AG10803 (cell line): ENCODE results near the gene NEK6.

ENCODE experiments used
- DNase-seq: peaks from one replicate; pipeline ENCODE4 v3.0.0; 2010; ENCODE audit warnings: low read depth
- H3K4me3 ChIP-seq: 2 replicates; pipeline ENCODE4 v1.5.1; 2011; ENCODE audit warnings: mild to moderate bottlenecking, low read length, control low read depth
- CTCF ChIP-seq: conservative IDR thresholded peaks from 2 replicates; pipeline ENCODE4 v1.5.1; 2011; ENCODE audit warnings: mild to moderate bottlenecking, low read length, control low read depth, inconsistent platforms

Gene NEK6

GRCh38 chr9:124273427-124274160 lies 15.8 kb downstream of the NEK6 start:
- no peak overlapping the region for H3K4me3 ChIP-seq
- TF ChIP-seq CTCF, result no peak
- no peak for DNase-seq

GRCh38 chr9:124274226-124274625 lies 16.5 kb downstream of the NEK6 start:
- no peak overlapping the region for H3K4me3 ChIP-seq
- TF ChIP-seq CTCF, result no peak

DNA sequence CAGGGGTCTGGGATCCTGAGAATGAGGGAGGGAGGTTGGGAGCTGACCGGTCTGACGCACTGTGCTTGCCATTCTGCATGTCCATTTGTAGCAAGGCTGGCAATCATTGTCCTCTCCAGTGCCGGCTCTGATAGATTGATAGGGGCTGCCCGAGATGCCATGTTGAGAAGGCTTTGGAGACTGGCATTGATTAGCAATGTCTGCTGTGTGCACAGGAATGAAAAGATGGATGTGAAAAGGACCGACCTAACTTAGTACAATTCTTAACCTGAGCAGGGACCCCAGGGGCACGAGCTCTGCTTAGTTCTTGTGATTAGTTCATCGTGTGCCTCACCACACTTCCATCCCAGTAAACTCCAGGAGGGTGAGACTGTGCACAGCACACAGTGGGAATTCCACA lies 17.0 kb downstream of the NEK6 start:
- no peak for TF ChIP-seq CTCF
- H3K4me3 ChIP-seq, result no peak overlapping the region
- DNase-seq, result no peak

More at GRCh38 chr9:124274226-124274625, 16.5 kb downstream of the NEK6 start:
- DNase-seq, result no peak

DNA sequence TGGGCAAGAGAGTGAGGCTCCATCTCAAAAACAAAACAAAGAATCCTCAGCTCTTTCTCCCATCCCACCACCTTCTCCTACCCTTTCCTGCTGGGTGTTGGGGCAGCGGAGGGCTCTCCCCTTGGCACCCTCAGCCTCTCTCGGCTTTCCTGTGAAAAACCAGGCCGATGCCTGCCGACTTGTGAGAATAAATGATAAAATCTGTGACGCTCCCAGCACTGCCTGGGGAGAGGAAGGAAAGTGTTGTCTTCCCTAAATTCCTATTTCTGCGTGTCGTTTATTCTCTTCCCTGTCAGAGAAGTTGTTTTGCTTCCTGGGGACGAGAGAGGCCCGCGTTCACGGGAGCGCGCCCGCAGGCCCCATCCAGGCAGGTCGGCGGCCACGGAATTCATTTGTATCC lies 19.7 kb downstream of the NEK6 start:
- DNase-seq, result no peak
- no peak for TF ChIP-seq CTCF
- no peak overlapping the region for H3K4me3 ChIP-seq

DNA sequence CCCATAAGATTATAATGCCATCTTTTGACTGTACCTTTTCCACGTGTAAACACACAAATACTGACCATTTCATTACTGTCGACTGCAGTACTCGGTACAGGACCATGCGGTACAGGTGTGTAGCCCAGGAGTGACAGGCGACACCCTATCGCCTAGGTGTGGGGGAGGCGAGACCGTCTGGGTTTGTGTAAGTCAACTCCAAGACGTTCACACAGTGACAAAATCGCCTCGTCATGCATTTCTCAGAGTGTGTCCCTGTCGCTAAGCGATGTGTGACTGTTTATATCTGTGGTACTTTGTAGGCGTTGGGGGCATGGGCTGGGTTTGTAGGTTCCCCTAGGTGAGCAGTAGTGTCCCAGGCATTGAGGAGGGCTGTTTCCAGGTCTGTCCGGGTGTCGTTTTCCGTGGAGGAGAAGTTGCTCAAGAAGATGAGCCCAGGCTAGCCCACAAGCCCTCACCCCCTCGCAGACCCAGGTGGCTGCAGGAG lies 20.3 kb downstream of the NEK6 start:
- no peak for TF ChIP-seq CTCF
- no peak for DNase-seq
- H3K4me3 ChIP-seq, result no peak overlapping the region

- TF ChIP-seq CTCF, result no peak
- DNase-seq, result no peak
- no peak overlapping the region for H3K4me3 ChIP-seq
Observed at GRCh38 chr9:124279531-124280175, 21.9 kb downstream of the NEK6 start.

GRCh38 chr9:124280176-124280691 lies 22.5 kb downstream of the NEK6 start:
- H3K4me3 ChIP-seq, result no peak overlapping the region
- TF ChIP-seq CTCF, result no peak
- peak; percentile 85 for DNase-seq
